NCI-H510A treated with DMSO at 0.1 percent for 48 hours (cell line): ENCODE measurements around the gene VAPB.
"Not testable (repeated sequence)": the region's sequence is repeated elsewhere in the genome, so short reads cannot be mapped to it uniquely, and the experiment has no call there.

ENCODE experiments used
- DNase-seq: peaks from one replicate; lab custom pipeline; 2025; lab: John Stamatoyannopoulos, UW

The VAPB gene

GRCh38 chr20:58407201-58407873 is 18.3 kb downstream of the VAPB start:
- DNase-seq: no peak

GRCh38 chr20:58407966-58408557 is 19.0 kb downstream of the VAPB start:
- no peak for DNase-seq

- DNase-seq: peak; percentile 71
Observed at GRCh38 chr20:58408603-58409246, 19.7 kb downstream of the VAPB start.

GRCh38 chr20:58414216-58414615 is 25.2 kb downstream of the VAPB start:
- DNase-seq: not testable (repeated sequence)

GRCh38 chr20:58414786-58415185 is 25.8 kb downstream of the VAPB start:
- DNase-seq: not testable (repeated sequence)

- no peak for DNase-seq
Observed at GRCh38 chr20:58416057-58416456, 27.0 kb downstream of the VAPB start.

GRCh38 chr20:58416835-58417234 is 27.8 kb downstream of the VAPB start:
- no peak for DNase-seq

GRCh38 chr20:58417438-58417837 is 28.4 kb downstream of the VAPB start:
- DNase-seq: no peak

- DNase-seq: no peak
Observed at GRCh38 chr20:58418949-58419748, 30.1 kb downstream of the VAPB start.

GRCh38 chr20:58420798-58421496 is 31.9 kb downstream of the VAPB start:
- no peak for DNase-seq

- DNase-seq: no peak
Observed at GRCh38 chr20:58421497-58421850, 32.4 kb downstream of the VAPB start.

- DNase-seq: no peak
Observed at GRCh38 chr20:58424218-58424969, 35.4 kb downstream of the VAPB start.

- DNase-seq: not testable (repeated sequence)
Observed at GRCh38 chr20:58427571-58427970, 38.5 kb downstream of the VAPB start.

- no peak for DNase-seq
Observed at GRCh38 chr20:58428364-58428763, 39.3 kb downstream of the VAPB start.

GRCh38 chr20:58429303-58429702 is 40.3 kb downstream of the VAPB start:
- no peak for DNase-seq

GRCh38 chr20:58431134-58431533 is 42.1 kb downstream of the VAPB start:
- no peak for DNase-seq

- DNase-seq: no peak
Observed at GRCh38 chr20:58432186-58432954, 43.3 kb downstream of the VAPB start.

GRCh38 chr20:58433029-58433647 is 44.1 kb downstream of the VAPB start:
- no peak for DNase-seq

- DNase-seq: no peak
Observed at GRCh38 chr20:58433759-58434158, 44.7 kb downstream of the VAPB start.

- DNase-seq: no peak
Observed at GRCh38 chr20:58434326-58434725, 45.3 kb downstream of the VAPB start.
